ENCODE measurements around the gene NCK2.

DNA sequence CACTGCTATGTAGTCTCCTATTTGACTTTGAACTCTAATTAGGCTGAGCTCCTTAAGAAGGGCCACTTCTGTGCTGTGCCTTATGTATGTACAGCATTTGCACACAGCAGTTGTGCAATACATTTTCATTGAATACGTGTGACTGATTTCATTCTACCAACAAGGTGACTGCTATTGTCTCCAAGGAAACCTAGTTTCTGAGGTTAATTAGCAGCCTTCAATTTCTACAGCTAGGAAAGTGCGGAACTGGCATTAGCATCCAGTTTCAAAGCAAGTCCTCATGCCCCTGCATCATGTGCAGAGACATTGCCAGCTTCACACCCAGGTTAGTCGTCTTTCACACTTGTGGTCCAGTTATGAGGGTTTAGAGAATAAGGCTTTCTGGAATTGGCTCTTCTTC, 58.6 kb downstream of the NCK2 start:
- TF ChIP-seq MAFK (IDR thresholded peaks at IDR 0.05; ENCODE audit: partially characterized antibody) (no peak), NFE2L2 (conservative IDR thresholded peaks at IDR 0.05; ENCODE audit: low read length) (no peak), FOSL2 (IDR thresholded peaks at IDR 0.05) (no peak), FOSL2 (CRISPR knock-in tag; IDR thresholded peaks at IDR 0.05) (no peak), EP300 (IDR thresholded peaks at IDR 0.05) (no peak), RNF2 (IDR thresholded peaks at IDR 0.05; ENCODE audit: borderline replicate concordance, low read depth) (no peak), CHD2 (IDR thresholded peaks at IDR 0.05; ENCODE audit: low read length, partially characterized antibody) (no peak), POLR2A (IDR thresholded peaks at IDR 0.05; ENCODE audit: low read length) (no peak), PHF8 (IDR thresholded peaks at IDR 0.05; ENCODE audit: borderline replicate concordance, low read depth) (no peak)
- TF ChIP-seq, protein P1, sequence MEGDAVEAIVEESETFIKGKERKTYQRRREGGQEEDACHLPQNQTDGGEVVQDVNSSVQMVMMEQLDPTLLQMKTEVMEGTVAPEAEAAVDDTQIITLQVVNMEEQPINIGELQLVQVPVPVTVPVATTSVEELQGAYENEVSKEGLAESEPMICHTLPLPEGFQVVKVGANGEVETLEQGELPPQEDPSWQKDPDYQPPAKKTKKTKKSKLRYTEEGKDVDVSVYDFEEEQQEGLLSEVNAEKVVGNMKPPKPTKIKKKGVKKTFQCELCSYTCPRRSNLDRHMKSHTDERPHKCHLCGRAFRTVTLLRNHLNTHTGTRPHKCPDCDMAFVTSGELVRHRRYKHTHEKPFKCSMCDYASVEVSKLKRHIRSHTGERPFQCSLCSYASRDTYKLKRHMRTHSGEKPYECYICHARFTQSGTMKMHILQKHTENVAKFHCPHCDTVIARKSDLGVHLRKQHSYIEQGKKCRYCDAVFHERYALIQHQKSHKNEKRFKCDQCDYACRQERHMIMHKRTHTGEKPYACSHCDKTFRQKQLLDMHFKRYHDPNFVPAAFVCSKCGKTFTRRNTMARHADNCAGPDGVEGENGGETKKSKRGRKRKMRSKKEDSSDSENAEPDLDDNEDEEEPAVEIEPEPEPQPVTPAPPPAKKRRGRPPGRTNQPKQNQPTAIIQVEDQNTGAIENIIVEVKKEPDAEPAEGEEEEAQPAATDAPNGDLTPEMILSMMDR (IDR thresholded peaks at IDR 0.05) = no peak

Data from A549 (cell line).